MM.1S (cell line): ENCODE results near the gene PRKCE.

Experiments
- DNase-seq: peaks from one replicate; pipeline ENCODE4 v3.0.0-alpha.2; 2015
- H2AFZ ChIP-seq: fragments of 300-600 bp; sonication (generic); 2 replicates; pipeline ENCODE4 v1.6.0; 2016; ENCODE audit warnings: antibody characterized with exemption, low read length
- H3F3A ChIP-seq: fragments of 300-600 bp; sonication (generic); 2 replicates; pipeline ENCODE4 v1.6.1; 2016; ENCODE audit warnings: mild to moderate bottlenecking, antibody characterized with exemption, low read length, moderate library complexity, mixed read lengths; ENCODE audit not compliant: insufficient read depth
- H3K27ac ChIP-seq: fragments of 300-600 bp; sonication (generic); 2 replicates; pipeline ENCODE4 v1.5.1; 2016; ENCODE audit warnings: mild to moderate bottlenecking, low read length
- H3K27me3 ChIP-seq: fragments of 300-600 bp; sonication (generic); replicated peaks from 2 replicates; pipeline ENCODE4 v1.6.0; 2016; ENCODE audit warnings: low read length; ENCODE audit not compliant: insufficient read depth
- H3K36me3 ChIP-seq: fragments of 300-600 bp; sonication (generic); replicated peaks from 2 replicates; pipeline ENCODE4 v1.6.1; 2016; ENCODE audit warnings: mild to moderate bottlenecking, low read length, mixed read lengths; ENCODE audit not compliant: insufficient read depth
- H3K4me1 ChIP-seq: fragments of 300-600 bp; sonication (generic); 2 replicates; pipeline ENCODE4 v1.6.1; 2016; ENCODE audit warnings: low read length, mixed read lengths
- H3K4me2 ChIP-seq: fragments of 300-600 bp; sonication (generic); 2 replicates; pipeline ENCODE4 v1.6.0; 2016; ENCODE audit warnings: low read depth, low read length
- H3K4me3 ChIP-seq: fragments of 300-600 bp; sonication (generic); 2 replicates; pipeline ENCODE4 v1.5.1; 2016; ENCODE audit warnings: low read length, mixed read lengths
- H3K79me2 ChIP-seq: fragments of 300-600 bp; sonication (generic); 2 replicates; pipeline ENCODE4 v1.6.1; 2016; ENCODE audit warnings: mixed run types, low read length, mixed read lengths
- H3K9ac ChIP-seq: fragments of 300-600 bp; sonication (generic); 2 replicates; pipeline ENCODE4 v1.6.1; 2016; ENCODE audit warnings: low read length, mixed read lengths
- H3K9me2 ChIP-seq: fragments of 300-600 bp; sonication (generic); replicated peaks from 2 replicates; pipeline ENCODE4 v1.6.1; 2016; ENCODE audit warnings: mild to moderate bottlenecking, low read length, mixed read lengths; ENCODE audit not compliant: insufficient read depth
- H3K9me3 ChIP-seq: fragments of 300-600 bp; sonication (generic); replicated peaks from 2 replicates; pipeline ENCODE4 v1.6.1; 2016; ENCODE audit warnings: mild to moderate bottlenecking, low read length, mixed read lengths; ENCODE audit not compliant: insufficient read depth
- H4K20me1 ChIP-seq: fragments of 300-600 bp; sonication (generic); 2 replicates; pipeline ENCODE4 v1.6.1; 2016; ENCODE audit warnings: mild to moderate bottlenecking, low read length, moderate library complexity, mixed read lengths; ENCODE audit not compliant: insufficient read depth
- CTCF ChIP-seq: fragments of 300-600 bp; sonication (generic); IDR thresholded peaks from 2 replicates; pipeline ENCODE4 v1.5.1; 2016; ENCODE audit warnings: antibody characterized with exemption, low read length, mixed read lengths
- EZH2 ChIP-seq: fragments of 300-600 bp; sonication (generic); optimal IDR thresholded peaks from 2 replicates; pipeline ENCODE3; 2017; ENCODE audit warnings: low read depth, mild to moderate bottlenecking, antibody characterized with exemption, low read length, mixed read lengths
- EZH2phosphoT487 ChIP-seq: fragments of 300-600 bp; sonication (generic); IDR thresholded peaks from 2 replicates; pipeline ENCODE4 v1.6.1; 2018; ENCODE audit warnings: antibody characterized with exemption, low read length

PRKCE gene

GRCh38 chr2:45818591-45818990 is 167.1 kb downstream of the PRKCE start:
- DNase-seq = no peak
- Histone ChIP-seq H3K4me2 (no peak overlapping the region), H3K4me3 (no peak overlapping the region), H2AFZ (no peak overlapping the region), H3K27ac (no peak overlapping the region), H3K9me2 (no peaks in the 10 kb centered on the region), H3K79me2 (no peaks in the 10 kb centered on the region), H3K36me3 (no peaks in the 10 kb centered on the region), H3K9ac (no peak overlapping the region), H4K20me1 (no peaks in the 10 kb centered on the region), H3F3A (no peaks in the 10 kb centered on the region), H3K9me3 (no peaks in the 10 kb centered on the region), H3K4me1 (no peaks in the 10 kb centered on the region), H3K27me3 (no peaks in the 10 kb centered on the region)
- TF ChIP-seq CTCF = no peak
- no peak for TF ChIP-seq EZH2phosphoT487
- TF ChIP-seq EZH2 = no peak

- Histone ChIP-seq H3F3A (no peaks in the 10 kb centered on the region), H3K36me3 (no peaks in the 10 kb centered on the region), H3K4me3 (no peak overlapping the region), H3K27ac (no peak overlapping the region), H3K4me1 (no peaks in the 10 kb centered on the region), H2AFZ (no peak overlapping the region), H3K27me3 (no peaks in the 10 kb centered on the region), H3K79me2 (no peaks in the 10 kb centered on the region), H3K9ac (no peak overlapping the region), H4K20me1 (no peaks in the 10 kb centered on the region), H3K9me2 (no peaks in the 10 kb centered on the region), H3K4me2 (no peak overlapping the region), H3K9me3 (no peaks in the 10 kb centered on the region)
- DNase-seq = no peak
- TF ChIP-seq EZH2phosphoT487 = no peak
These were observed 168.6 kb downstream of the PRKCE start for GRCh38 chr2:45820048-45820447.

GRCh38 chr2:45821558-45822271 is 170.2 kb downstream of the PRKCE start:
- no peaks in the 10 kb centered on the region for H3K79me2 ChIP-seq
- H3K4me2 ChIP-seq = no peak overlapping the region
- H3K9me3 ChIP-seq = no peaks in the 10 kb centered on the region
- H3K9me2 ChIP-seq = no peaks in the 10 kb centered on the region
- no peak for TF ChIP-seq EZH2phosphoT487
- no peak for TF ChIP-seq CTCF
- TF ChIP-seq EZH2 = no peak
- H3K27me3 ChIP-seq = no peaks in the 10 kb centered on the region
- H3K9ac ChIP-seq = no peak overlapping the region
- no peaks in the 10 kb centered on the region for H4K20me1 ChIP-seq
- no peak for DNase-seq
- H3K4me3 ChIP-seq = no peak overlapping the region
- no peaks in the 10 kb centered on the region for H3F3A ChIP-seq
- H3K36me3 ChIP-seq = no peaks in the 10 kb centered on the region
- H3K4me1 ChIP-seq = no peaks in the 10 kb centered on the region
- no peak overlapping the region for H2AFZ ChIP-seq
- H3K27ac ChIP-seq = no peak overlapping the region

- Histone ChIP-seq H3K27ac (no peak overlapping the region), H3K4me2 (no peak overlapping the region), H4K20me1 (no peaks in the 10 kb centered on the region), H2AFZ (no peak overlapping the region), H3F3A (no peaks in the 10 kb centered on the region), H3K9me3 (no peaks in the 10 kb centered on the region), H3K79me2 (no peaks in the 10 kb centered on the region), H3K4me3 (no peak overlapping the region), H3K9ac (no peak overlapping the region), H3K4me1 (no peaks in the 10 kb centered on the region), H3K36me3 (no peaks in the 10 kb centered on the region), H3K9me2 (no peaks in the 10 kb centered on the region), H3K27me3 (no peaks in the 10 kb centered on the region)
- no peak for TF ChIP-seq EZH2
- no peak for TF ChIP-seq CTCF
- no peak for TF ChIP-seq EZH2phosphoT487
- DNase-seq = no peak
These were observed 170.8 kb downstream of the PRKCE start for GRCh38 chr2:45822272-45822630.
